Measurements from ENCODE around the gene DHDH. TPM values are rescaled to one million over a fixed set of nuclear protein-coding genes. Genes with fewer than 3 reads are reported as not detected.

Gene DHDH
- total and polyA plus RNA-seq, 2 of the 13 experiments (the other 11 are each of a cell fraction or from before 2014, with no cell fraction given), result 0.13 to 0.91 TPM

DNA sequence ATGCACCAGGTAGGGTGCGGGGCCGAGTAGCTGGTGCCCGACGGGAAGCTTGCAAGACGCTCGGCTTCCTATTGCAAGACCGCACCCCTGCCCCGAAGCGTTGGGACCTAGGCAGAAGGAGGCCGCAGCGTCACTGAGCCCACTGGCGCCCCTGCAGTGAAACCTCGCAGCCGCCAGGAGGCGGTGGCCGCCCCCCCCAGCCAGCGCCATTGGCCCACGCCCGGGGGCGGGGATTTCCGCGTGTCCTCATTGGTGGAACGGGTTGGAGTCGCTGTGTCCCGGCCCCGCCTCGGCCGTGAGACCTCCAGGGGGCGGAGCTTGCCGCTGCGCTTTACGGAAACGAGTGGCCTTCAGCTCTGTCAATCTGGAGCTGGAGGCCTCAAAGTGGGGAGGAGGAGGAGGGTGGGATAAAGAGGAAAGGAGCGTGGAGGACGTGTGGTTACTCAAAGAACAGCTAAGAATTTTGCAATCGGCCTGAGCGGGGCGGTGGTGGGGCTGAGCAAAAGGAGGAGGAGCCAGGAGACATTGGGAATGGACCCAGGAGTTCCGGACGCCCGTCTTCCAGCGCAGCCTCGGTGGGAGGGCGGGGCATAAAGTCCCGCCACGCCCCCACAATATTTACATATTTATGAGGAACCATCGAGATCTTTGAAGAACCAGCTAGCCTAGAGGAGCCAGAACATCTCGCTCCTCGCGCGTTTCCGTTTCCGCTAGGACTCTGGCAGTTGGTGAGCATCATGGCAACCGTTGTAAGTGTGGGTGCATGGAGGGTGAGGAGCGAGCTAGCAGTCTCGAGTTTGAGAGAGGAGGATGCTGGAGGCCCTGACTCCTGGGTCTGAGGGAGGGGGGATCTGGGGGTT is 59.9 kb downstream of the DHDH start, which contains the start of the genes GYS1 and RUVBL2 (continued):
- TF ChIP-seq GZF1 (CRISPR knock-in tag; IDR thresholded peaks at IDR 0.05), result no peak
- TF ChIP-seq, protein P1, sequence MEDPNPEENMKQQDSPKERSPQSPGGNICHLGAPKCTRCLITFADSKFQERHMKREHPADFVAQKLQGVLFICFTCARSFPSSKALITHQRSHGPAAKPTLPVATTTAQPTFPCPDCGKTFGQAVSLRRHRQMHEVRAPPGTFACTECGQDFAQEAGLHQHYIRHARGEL (CRISPR knock-in tag; IDR thresholded peaks at IDR 0.05), result no peak
- no peak for TF ChIP-seq MED8 (CRISPR knock-in tag; IDR thresholded peaks at IDR 0.05; ENCODE audit: insufficient replicate concordance)
- TF ChIP-seq, protein P2, sequence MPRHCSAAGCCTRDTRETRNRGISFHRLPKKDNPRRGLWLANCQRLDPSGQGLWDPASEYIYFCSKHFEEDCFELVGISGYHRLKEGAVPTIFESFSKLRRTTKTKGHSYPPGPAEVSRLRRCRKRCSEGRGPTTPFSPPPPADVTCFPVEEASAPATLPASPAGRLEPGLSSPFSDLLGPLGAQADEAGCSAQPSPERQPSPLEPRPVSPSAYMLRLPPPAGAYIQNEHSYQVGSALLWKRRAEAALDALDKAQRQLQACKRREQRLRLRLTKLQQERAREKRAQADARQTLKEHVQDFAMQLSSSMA (CRISPR knock-in tag; IDR thresholded peaks at IDR 0.05), result no peak
- TF ChIP-seq, protein P3, sequence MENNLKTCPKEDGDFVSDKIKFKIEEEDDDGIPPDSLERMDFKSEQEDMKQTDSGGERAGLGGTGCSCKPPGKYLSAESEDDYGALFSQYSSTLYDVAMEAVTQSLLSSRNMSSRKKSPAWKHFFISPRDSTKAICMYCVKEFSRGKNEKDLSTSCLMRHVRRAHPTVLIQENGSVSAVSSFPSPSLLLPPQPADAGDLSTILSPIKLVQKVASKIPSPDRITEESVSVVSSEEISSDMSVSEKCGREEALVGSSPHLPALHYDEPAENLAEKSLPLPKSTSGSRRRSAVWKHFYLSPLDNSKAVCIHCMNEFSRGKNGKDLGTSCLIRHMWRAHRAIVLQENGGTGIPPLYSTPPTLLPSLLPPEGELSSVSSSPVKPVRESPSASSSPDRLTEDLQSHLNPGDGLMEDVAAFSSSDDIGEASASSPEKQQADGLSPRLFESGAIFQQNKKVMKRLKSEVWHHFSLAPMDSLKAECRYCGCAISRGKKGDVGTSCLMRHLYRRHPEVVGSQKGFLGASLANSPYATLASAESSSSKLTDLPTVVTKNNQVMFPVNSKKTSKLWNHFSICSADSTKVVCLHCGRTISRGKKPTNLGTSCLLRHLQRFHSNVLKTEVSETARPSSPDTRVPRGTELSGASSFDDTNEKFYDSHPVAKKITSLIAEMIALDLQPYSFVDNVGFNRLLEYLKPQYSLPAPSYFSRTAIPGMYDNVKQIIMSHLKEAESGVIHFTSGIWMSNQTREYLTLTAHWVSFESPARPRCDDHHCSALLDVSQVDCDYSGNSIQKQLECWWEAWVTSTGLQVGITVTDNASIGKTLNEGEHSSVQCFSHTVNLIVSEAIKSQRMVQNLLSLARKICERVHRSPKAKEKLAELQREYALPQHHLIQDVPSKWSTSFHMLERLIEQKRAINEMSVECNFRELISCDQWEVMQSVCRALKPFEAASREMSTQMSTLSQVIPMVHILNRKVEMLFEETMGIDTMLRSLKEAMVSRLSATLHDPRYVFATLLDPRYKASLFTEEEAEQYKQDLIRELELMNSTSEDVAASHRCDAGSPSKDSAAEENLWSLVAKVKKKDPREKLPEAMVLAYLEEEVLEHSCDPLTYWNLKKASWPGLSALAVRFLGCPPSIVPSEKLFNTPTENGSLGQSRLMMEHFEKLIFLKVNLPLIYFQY (CRISPR knock-in tag; IDR thresholded peaks at IDR 0.05; ENCODE audit: borderline replicate concordance), result peak; percentile 72; the same call in 1 of the 2 replicates
- TF ChIP-seq ZNF629 (CRISPR knock-in tag; conservative IDR thresholded peaks at IDR 0.05), result no peak
- no peak for TF ChIP-seq ZNF557 (CRISPR knock-in tag; IDR thresholded peaks at IDR 0.05)
- TF ChIP-seq ZFP36L1 (CRISPR knock-in tag; IDR thresholded peaks at IDR 0.05), result no peak
- TF ChIP-seq SSRP1 (CRISPR knock-in tag; IDR thresholded peaks at IDR 0.05), result no peak
- no peak for TF ChIP-seq PRPF4 (IDR thresholded peaks at IDR 0.05; ENCODE audit: low read depth, low read length, poor library complexity, severe bottlenecking)
- peak; percentile 84 for TF ChIP-seq ATF1 (CRISPR knock-in tag; IDR thresholded peaks at IDR 0.05)
- peak; percentile 96 for TF ChIP-seq POLR2AphosphoS5 (IDR thresholded peaks at IDR 0.05; ENCODE audit: low read depth, low read length)
- TF ChIP-seq SNAI1 (CRISPR knock-in tag; IDR thresholded peaks at IDR 0.05; ENCODE audit: borderline replicate concordance), result no peak
- TF ChIP-seq MATR3 (CRISPR knock-in tag; IDR thresholded peaks at IDR 0.05), result no peak
- TF ChIP-seq ZNF382 (CRISPR knock-in tag; IDR thresholded peaks at IDR 0.05; ENCODE audit: borderline replicate concordance), result no peak
- TF ChIP-seq ZNF431 (CRISPR knock-in tag; IDR thresholded peaks at IDR 0.05; ENCODE audit: borderline replicate concordance, low read depth), result no peak
- TF ChIP-seq FLYWCH1 (CRISPR knock-in tag; IDR thresholded peaks at IDR 0.05), result no peak
- TF ChIP-seq MTA3 (CRISPR knock-in tag; IDR thresholded peaks at IDR 0.05), result no peak
- TF ChIP-seq, protein P4, sequence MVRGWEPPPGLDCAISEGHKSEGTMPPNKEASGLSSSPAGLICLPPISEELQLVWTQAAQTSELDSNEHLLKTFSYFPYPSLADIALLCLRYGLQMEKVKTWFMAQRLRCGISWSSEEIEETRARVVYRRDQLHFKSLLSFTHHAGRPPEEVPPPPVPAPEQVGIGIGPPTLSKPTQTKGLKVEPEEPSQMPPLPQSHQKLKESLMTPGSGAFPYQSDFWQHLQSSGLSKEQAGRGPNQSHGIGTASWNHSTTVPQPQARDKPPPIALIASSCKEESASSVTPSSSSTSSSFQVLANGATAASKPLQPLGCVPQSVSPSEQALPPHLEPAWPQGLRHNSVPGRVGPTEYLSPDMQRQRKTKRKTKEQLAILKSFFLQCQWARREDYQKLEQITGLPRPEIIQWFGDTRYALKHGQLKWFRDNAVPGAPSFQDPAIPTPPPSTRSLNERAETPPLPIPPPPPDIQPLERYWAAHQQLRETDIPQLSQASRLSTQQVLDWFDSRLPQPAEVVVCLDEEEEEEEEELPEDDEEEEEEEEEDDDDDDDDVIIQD (CRISPR knock-in tag; IDR thresholded peaks at IDR 0.05; ENCODE audit: low read depth), result no peak; the same call in 1 of the 2 replicates
- no peak for TF ChIP-seq BORCS8-MEF2B (CRISPR knock-in tag; IDR thresholded peaks at IDR 0.05)
- no peak; the same call in 1 of the 2 replicates for TF ChIP-seq MXD4 (CRISPR knock-in tag; IDR thresholded peaks at IDR 0.05)
- no peak for TF ChIP-seq NCOA5 (CRISPR knock-in tag; IDR thresholded peaks at IDR 0.05)
- TF ChIP-seq CAMTA2 (CRISPR knock-in tag; IDR thresholded peaks at IDR 0.05; ENCODE audit: borderline replicate concordance), result no peak
- no peak for TF ChIP-seq MAFK (conservative IDR thresholded peaks at IDR 0.05 in 1 of 2, IDR thresholded peaks at IDR 0.05 in 1 of 2; ENCODE audit: low read length in 2 of 2)
- 0 out of 2 replicates have a peak, but pooled peaks have one; percentile 14 for TF ChIP-seq ZIK1 (CRISPR knock-in tag; IDR thresholded peaks at IDR 0.05; ENCODE audit: borderline replicate concordance, low read depth)
